ENCODE results near the gene TIMM22. TPM values are rescaled to one million over a fixed set of nuclear protein-coding genes. Genes with fewer than 3 reads are reported as not detected.
"Not testable (repeated sequence)": the region's sequence is repeated elsewhere in the genome, so short reads cannot be mapped to it uniquely, and the experiment has no call there.

TIMM22 gene
- polyA plus RNA-seq: 1 to 10 TPM; 6.9 to 9.4 (median 8.0) TPM
- long read RNA-seq, donor 1: 0 reads
- long read RNA-seq, donor 2, partial matches to known transcripts: 0 of 4 reads
- long read RNA-seq, donor 2, other reads (novel, unspliced or antisense): 0 of 4 reads
- long read RNA-seq, donor 3, transcript TIMM22-201 (4 exons, 3,194 nt): major isoform, 8 of 8 reads
- long read RNA-seq, donor 3, partial matches to known transcripts: 0 of 8 reads
- long read RNA-seq, donor 3, other reads (novel, unspliced or antisense): 0 of 8 reads
- long read RNA-seq, donor 4: 0 reads
- long read RNA-seq, donor 5, partial matches to known transcripts: 0 of 3 reads
- long read RNA-seq, donor 5, other reads (novel, unspliced or antisense): 0 of 3 reads
- long read RNA-seq, donor 6, transcript TIMM22-201 (4 exons, 3,194 nt): major isoform, 9 of 9 reads
- long read RNA-seq, donor 6, partial matches to known transcripts: 0 of 9 reads
- long read RNA-seq, donor 6, other reads (novel, unspliced or antisense): 0 of 9 reads
- long read RNA-seq, donor 7, transcript TIMM22-201 (4 exons, 3,194 nt): major isoform, 36 of 49 reads
- long read RNA-seq, donor 7, partial matches to known transcripts: 13 of 49 reads
- long read RNA-seq, donor 7, other reads (novel, unspliced or antisense): 0 of 49 reads
- long read RNA-seq, donor 8, partial matches to known transcripts: 0 of 1 reads
- long read RNA-seq, donor 8, other reads (novel, unspliced or antisense): 0 of 1 reads
- long read RNA-seq, donor 9, partial matches to known transcripts: 0 of 4 reads
- long read RNA-seq, donor 9, other reads (novel, unspliced or antisense): 0 of 4 reads
- long read RNA-seq, donor 10, transcript TIMM22-201 (4 exons, 3,194 nt): major isoform, 14 of 21 reads
- long read RNA-seq, donor 10, partial matches to known transcripts: 7 of 21 reads
- long read RNA-seq, donor 10, other reads (novel, unspliced or antisense): 0 of 21 reads

DNA sequence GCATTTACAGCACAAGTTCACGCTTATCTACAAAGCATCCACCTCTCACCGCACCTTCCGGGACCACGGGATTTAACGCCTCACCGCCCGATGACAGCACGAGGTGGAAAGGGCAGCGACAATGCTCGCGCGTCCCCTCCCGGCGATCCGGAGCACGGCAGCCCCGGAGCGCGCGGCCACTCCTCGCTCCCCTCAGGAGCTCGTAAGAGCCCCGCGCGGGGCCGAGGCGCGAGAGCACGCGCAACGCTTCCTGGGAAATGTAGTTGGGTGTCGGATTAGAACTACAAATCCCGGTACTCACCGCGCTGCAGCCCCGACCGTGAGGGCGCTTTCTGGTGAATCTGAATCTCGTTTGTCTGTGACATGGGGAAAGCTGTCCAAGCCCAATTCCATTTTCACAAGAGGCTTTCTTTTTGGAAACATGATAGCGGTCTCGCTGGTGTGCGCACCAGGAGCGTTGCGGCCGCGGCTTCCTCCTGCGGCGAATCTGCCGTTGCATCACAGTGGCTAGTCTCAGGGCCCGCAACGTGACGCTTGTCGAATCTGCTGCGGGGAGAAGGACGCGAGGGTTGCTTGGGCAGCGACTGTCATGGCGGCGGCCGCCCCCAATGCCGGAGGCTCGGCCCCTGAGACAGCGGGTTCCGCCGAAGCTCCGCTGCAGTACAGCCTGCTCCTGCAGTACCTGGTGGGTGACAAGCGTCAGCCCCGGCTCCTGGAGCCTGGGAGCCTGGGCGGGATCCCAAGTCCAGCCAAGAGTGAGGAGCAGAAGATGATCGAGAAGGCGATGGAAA is at the start of gene TIMM22:
TSS of gene TIMM22 (plus strand) at position 576 of the 791 bp plus-strand sequence. CDS start at position 590, 14 bp downstream.
- peak within 1 kb of the TSS; percentile 93 to 100 (median 96) for H3K4me3 ChIP-seq (ENCODE audit: low read depth in 1 of 3, low read length in 3 of 3)
- peak within 1 kb of the TSS; percentile 58 to 81 (median 77) for H3K27ac ChIP-seq (ENCODE audit: low read depth in 1 of 3, low read length in 2 of 3)
- H3K36me3 ChIP-seq (ENCODE audit: control insufficient read depth in 3 of 3, insufficient read depth in 2 of 3, low read depth in 1 of 3, low read length in 3 of 3): peaks cover 0 to 20% (median 9%) of the 10 kb centered on the region in 3 donors
- DNase-seq (peak; percentile 96 to 98), FAIRE-seq (no peak)
- H3K9me3 ChIP-seq (ENCODE audit: control insufficient read depth in 2 of 2, insufficient read depth in 1 of 2, low read depth in 1 of 2, low read length in 1 of 2): peaks cover 0 to 3% of the 10 kb centered on the region in 2 donors
- 0% methylated on average over 70 to 71 of the region's 71 CpGs for WGBS, 3 donors
- H3K27me3 ChIP-seq (ENCODE audit: control insufficient read depth in 3 of 3, insufficient read depth in 3 of 3, low read length in 3 of 3): no peaks in the 10 kb centered on the region
- H3K4me1 ChIP-seq (ENCODE audit: control insufficient read depth in 3 of 3, insufficient read depth in 2 of 3, low read depth in 1 of 3, low read length in 2 of 3): peaks cover 0 to 7% (median 4%) of the 10 kb centered on the region in 3 donors

DNA sequence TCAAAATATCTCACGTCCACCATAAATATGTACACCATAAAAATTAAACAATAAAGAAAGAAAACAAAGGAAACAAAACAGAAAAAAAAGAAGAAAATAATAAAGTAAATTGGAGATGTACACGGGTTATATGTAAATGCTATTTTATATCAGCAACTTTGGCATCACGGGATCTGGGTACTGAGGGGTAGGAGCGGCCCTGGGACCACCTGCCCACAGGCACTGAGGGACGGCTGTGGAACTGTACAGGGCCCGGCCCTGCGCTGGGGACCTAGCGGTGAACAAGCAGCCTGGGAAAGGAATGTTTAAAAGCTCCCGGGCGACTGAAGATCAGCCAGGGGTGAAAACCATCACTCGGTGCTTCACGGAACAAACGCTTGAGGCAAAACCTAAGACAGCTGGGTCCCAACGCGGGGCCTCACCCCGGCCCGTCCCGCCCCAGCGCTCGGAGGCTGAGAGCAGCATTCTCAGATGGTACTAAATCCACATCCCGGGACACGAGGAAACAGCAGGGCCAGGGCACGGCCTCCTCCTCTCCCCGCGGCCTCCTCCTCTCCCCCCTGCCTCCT is 48.6 kb upstream of the TIMM22 start:
- Histone ChIP-seq H3K4me1 (ENCODE audit: control insufficient read depth in 3 of 3, insufficient read depth in 2 of 3, low read depth in 1 of 3, low read length in 2 of 3) (no peaks in the 10 kb centered on the region), H3K36me3 (ENCODE audit: control insufficient read depth in 3 of 3, insufficient read depth in 2 of 3, low read depth in 1 of 3, low read length in 3 of 3) (peaks cover 0 to 6% (median 0%) of the 10 kb centered on the region in 3 donors), H3K27ac (ENCODE audit: low read depth in 1 of 3, low read length in 2 of 3) (peak overlapping the region in 1 of 3 donors; percentile 34), H3K4me3 (ENCODE audit: low read depth in 1 of 3, low read length in 3 of 3) (no peak overlapping the region), H3K27me3 (ENCODE audit: control insufficient read depth in 3 of 3, insufficient read depth in 3 of 3, low read length in 3 of 3) (peaks cover 0 to 4% (median 0%) of the 10 kb centered on the region in 3 donors), H3K9me3 (ENCODE audit: control insufficient read depth in 2 of 2, insufficient read depth in 1 of 2, low read depth in 1 of 2, low read length in 1 of 2) (no peaks in the 10 kb centered on the region)
- 67 to 71% (median 69%) methylated on average over 20 to 25 of the region's 25 CpGs for WGBS, 3 donors
- DNase-seq (no peak), FAIRE-seq (no peak)

GRCh38 chr17:949623-950303 is 47.2 kb upstream of the TIMM22 start:
- FAIRE-seq (no peak), DNase-seq (no peak)
- WGBS, 3 donors: 63 to 71% (median 67%) methylated on average over 7 to 10 of the region's 12 CpGs
- Histone ChIP-seq H3K27me3 (ENCODE audit: control insufficient read depth in 3 of 3, insufficient read depth in 3 of 3, low read length in 3 of 3) (peaks cover 0 to 4% (median 0%) of the 10 kb centered on the region in 3 donors), H3K4me3 (ENCODE audit: low read depth in 1 of 3, low read length in 3 of 3) (no peak overlapping the region), H3K4me1 (ENCODE audit: control insufficient read depth in 3 of 3, insufficient read depth in 2 of 3, low read depth in 1 of 3, low read length in 2 of 3) (peaks cover 0 to 3% (median 0%) of the 10 kb centered on the region in 3 donors), H3K27ac (ENCODE audit: low read depth in 1 of 3, low read length in 2 of 3) (peak overlapping the region in 1 of 3 donors; percentile 42), H3K9me3 (ENCODE audit: control insufficient read depth in 2 of 2, insufficient read depth in 1 of 2, low read depth in 1 of 2, low read length in 1 of 2) (no peaks in the 10 kb centered on the region), H3K36me3 (ENCODE audit: control insufficient read depth in 3 of 3, insufficient read depth in 2 of 3, low read depth in 1 of 3, low read length in 3 of 3) (peaks cover 0 to 6% (median 0%) of the 10 kb centered on the region in 3 donors)

GRCh38 chr17:951325-952132 is 45.4 kb upstream of the TIMM22 start:
- 12 to 18% (median 13%) methylated on average over 24 to 27 of the region's 27 CpGs for WGBS, 3 donors
- FAIRE-seq (no peak), DNase-seq (no peak)
- Histone ChIP-seq H3K36me3 (ENCODE audit: control insufficient read depth in 3 of 3, insufficient read depth in 2 of 3, low read depth in 1 of 3, low read length in 3 of 3) (peaks cover 0 to 3% (median 0%) of the 10 kb centered on the region in 3 donors), H3K27ac (ENCODE audit: low read depth in 1 of 3, low read length in 2 of 3) (peak overlapping the region in 2 of 3 donors; percentile 54 to 62), H3K27me3 (ENCODE audit: control insufficient read depth in 3 of 3, insufficient read depth in 3 of 3, low read length in 3 of 3) (peaks cover 0 to 4% (median 0%) of the 10 kb centered on the region in 3 donors), H3K4me3 (ENCODE audit: low read depth in 1 of 3, low read length in 3 of 3) (no peak overlapping the region), H3K9me3 (ENCODE audit: control insufficient read depth in 2 of 2, insufficient read depth in 1 of 2, low read depth in 1 of 2, low read length in 1 of 2) (no peaks in the 10 kb centered on the region), H3K4me1 (ENCODE audit: control insufficient read depth in 3 of 3, insufficient read depth in 2 of 3, low read depth in 1 of 3, low read length in 2 of 3) (peaks cover 0 to 3% (median 0%) of the 10 kb centered on the region in 3 donors)

DNA sequence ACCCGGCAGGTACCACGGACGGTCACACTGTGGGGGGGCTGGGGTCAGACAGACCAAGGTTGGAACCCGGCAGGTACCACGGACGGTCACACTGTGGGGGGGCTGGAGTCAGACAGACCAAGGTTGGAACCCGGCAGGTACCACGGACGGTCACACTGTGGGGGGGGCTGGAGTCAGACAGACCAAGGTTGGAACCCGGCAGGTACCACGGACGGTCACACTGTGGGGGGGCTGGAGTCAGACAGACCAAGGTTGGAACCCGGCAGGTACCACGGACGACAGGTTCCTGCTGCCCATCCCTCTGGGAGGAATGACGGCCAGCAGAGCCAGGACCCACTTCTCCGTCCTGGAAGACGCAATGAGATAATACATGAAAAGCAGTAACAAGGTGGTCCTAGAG is 44.3 kb upstream of the TIMM22 start:
- not testable (repeated sequence) for FAIRE-seq

GRCh38 chr17:953767-954166 is 43.2 kb upstream of the TIMM22 start:
- peaks cover 0 to 2% (median 0%) of the 10 kb centered on the region in 3 donors for H3K36me3 ChIP-seq (ENCODE audit: control insufficient read depth in 3 of 3, insufficient read depth in 2 of 3, low read depth in 1 of 3, low read length in 3 of 3)
- FAIRE-seq (no peak), DNase-seq (no peak)
- H3K4me3 ChIP-seq (ENCODE audit: low read depth in 1 of 3, low read length in 3 of 3): no peak overlapping the region
- H3K4me1 ChIP-seq (ENCODE audit: control insufficient read depth in 3 of 3, insufficient read depth in 2 of 3, low read depth in 1 of 3, low read length in 2 of 3): peaks cover 0 to 3% (median 0%) of the 10 kb centered on the region in 3 donors
- H3K27me3 ChIP-seq (ENCODE audit: control insufficient read depth in 3 of 3, insufficient read depth in 3 of 3, low read length in 3 of 3): peaks cover 0 to 4% (median 0%) of the 10 kb centered on the region in 3 donors
- H3K27ac ChIP-seq (ENCODE audit: low read depth in 1 of 3, low read length in 2 of 3): no peak overlapping the region
- no peaks in the 10 kb centered on the region for H3K9me3 ChIP-seq (ENCODE audit: control insufficient read depth in 2 of 2, insufficient read depth in 1 of 2, low read depth in 1 of 2, low read length in 1 of 2)
- 88 to 91% (median 90%) methylated on average over 16 of the region's 16 CpGs for WGBS, 3 donors

More for the DNA sequence above, 44.3 kb upstream of the TIMM22 start:
- H3K4me3 ChIP-seq (ENCODE audit: low read depth in 1 of 3, low read length in 3 of 3); H3K9me3 ChIP-seq (ENCODE audit: control insufficient read depth in 2 of 2, insufficient read depth in 1 of 2, low read depth in 1 of 2, low read length in 1 of 2); H3K27ac ChIP-seq (ENCODE audit: low read depth in 1 of 3, low read length in 2 of 3); H3K4me1 ChIP-seq (ENCODE audit: control insufficient read depth in 3 of 3, insufficient read depth in 2 of 3, low read depth in 1 of 3, low read length in 2 of 3); H3K27me3 ChIP-seq (ENCODE audit: control insufficient read depth in 3 of 3, insufficient read depth in 3 of 3, low read length in 3 of 3); DNase-seq; H3K36me3 ChIP-seq (ENCODE audit: control insufficient read depth in 3 of 3, insufficient read depth in 2 of 3, low read depth in 1 of 3, low read length in 3 of 3): not testable (repeated sequence)
- 89 to 93% (median 92%) methylated on average over 12 to 18 of the region's 18 CpGs for WGBS, 3 donors

All from small intestine (tissue), 16 donors.